Fibroblast of skin of right quadriceps (primary cell): ENCODE measurements around the gene MAPK7.

Source experiments
- DNase-seq: peaks from one replicate; pipeline ENCODE4 v3.0.0-alpha.2; 2013

Gene MAPK7

DNA sequence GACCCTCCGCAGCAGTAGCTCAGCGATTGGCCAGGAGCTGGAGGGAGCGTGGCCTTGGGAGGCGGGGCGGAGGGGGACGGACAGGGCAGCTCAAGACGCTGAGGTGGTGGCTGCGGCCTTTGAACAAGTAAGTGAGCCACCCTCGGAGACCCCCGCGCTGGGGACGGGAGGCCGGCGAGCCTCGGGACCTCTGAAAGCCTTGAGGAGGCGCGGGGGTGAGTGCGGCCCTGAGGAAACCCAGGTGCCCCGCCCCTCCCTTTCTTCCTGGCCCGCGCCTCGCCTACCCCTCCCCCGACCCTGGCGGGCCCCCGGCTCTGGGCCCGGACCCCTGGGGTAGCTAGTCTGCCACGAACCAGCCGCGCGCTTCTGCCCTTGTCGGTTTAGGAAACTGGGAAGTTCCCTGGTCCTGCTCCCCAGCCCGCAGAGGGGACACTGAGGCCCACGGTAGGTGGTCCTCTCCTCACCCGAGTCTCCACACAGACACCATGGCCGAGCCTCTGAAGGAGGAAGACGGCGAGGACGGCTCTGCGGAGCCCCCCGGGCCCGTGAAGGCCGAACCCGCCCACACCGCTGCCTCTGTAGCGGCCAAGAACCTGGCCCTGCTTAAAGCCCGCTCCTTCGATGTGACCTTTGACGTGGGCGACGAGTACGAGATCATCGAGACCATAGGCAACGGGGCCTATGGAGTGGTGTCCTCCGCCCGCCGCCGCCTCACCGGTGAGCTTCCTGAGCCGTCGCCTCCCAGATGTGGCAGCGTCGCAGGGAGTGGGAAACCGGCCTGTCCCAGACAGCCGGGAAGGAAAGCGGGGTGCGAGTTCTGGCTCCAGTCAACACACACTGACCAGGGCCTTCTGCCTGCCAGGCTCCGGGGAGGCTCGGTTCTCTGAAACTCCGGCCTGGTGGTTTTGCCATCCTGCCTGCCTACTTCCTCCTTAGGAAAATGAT is at the start of gene MAPK7:
Gene MAPK7 (plus strand): TSS at position 83 of the 945 bp plus-strand sequence. CDS start 403 bp downstream, at position 486.
- no peak for DNase-seq

GRCh38 chr17:19329136-19329535 is 49.2 kb upstream of the MAPK7 start:
- no peak for DNase-seq

DNA sequence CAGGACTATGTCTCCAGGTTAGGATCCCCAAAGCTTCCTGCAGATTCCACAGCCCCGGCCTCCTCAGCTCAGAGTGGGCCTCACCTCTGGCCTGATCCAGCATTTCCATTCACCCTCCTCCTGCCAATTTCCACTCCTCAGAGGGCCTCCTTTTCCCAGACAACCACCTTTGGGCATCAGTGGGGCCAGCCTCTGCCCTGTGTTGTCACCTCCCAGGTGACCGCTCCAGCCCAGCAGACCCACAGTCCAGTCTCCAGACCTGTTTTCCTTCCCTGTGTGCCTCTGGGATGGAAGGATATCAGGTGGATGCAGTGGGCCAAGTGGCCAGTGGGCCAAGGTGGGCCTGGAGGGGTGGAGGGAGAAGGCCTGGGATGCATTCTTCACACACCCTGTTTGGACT is 48.5 kb upstream of the MAPK7 start:
- no peak for DNase-seq

GRCh38 chr17:19330271-19330670 is 48.0 kb upstream of the MAPK7 start:
- no peak for DNase-seq

DNA sequence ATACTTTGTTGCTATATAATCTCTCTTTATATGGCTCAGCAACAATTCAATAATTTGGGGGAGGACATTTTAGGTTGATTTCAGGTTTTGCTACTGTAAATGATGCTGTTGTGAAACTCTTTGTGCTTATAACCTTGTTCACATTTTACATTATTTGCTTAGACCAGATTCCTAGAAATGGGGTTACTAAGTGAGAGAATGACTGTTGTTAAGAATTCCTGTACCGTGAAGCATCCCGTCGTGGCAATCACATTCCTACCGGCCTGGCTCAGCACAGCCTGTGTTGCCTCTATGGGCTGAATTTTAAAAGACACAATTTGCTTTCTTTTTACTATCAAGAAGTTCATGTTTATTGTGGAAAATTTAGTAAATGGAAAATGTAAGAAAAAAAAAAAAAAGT is 47.2 kb upstream of the MAPK7 start:
- peak; percentile 85 for DNase-seq

DNA sequence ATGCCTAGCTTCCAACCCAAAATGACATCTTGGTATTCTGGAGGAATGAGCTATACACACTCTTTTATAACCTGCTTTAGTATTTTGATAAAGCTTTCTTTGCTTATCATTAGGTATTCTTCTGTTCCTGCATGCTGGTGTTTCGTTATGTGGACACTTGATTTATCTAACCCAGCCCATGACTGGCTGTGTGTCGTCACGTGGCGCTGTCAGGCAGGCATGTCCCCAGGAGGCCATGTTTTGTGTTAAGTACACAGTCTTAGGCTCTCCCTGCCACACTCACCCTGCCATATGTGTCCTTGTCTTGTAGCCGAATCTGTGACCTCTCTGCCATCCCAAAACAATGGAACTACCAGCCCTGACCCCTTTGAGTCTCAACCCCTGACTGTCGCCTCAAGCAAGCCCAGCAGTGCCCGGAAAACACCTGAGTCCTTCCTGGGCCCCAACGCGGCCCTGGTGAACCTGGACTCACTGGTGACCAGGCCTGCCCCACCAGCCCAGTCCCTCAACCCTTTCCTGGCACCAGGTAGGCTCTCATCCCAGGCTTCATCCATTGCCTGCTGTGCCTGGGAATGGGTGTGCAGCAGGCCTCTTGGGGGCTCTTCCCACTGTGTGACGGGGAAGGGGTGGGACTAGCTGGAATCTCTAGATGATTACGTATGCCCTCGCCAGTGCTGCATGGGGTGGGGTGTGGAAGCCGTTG is 46.6 kb upstream of the MAPK7 start:
- DNase-seq = no peak

- DNase-seq = no peak
Observed at GRCh38 chr17:19332371-19333131, 45.7 kb upstream of the MAPK7 start.

DNA sequence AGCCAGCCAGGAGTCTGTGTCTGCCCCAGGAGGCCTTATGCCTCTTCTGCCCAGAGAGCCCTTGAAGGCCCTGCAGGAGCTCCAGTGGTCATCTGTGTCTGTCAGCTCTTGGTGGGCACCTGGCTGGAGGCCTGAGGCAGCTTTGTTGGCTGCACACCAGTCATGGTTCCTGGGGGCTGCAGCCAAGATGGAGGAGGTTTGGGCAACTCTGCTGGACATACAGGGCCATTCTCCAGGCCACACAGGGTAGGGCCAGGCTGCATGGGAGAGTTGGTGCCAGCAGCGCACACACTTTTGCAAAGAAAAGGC is 45.2 kb upstream of the MAPK7 start:
- no peak for DNase-seq

DNA sequence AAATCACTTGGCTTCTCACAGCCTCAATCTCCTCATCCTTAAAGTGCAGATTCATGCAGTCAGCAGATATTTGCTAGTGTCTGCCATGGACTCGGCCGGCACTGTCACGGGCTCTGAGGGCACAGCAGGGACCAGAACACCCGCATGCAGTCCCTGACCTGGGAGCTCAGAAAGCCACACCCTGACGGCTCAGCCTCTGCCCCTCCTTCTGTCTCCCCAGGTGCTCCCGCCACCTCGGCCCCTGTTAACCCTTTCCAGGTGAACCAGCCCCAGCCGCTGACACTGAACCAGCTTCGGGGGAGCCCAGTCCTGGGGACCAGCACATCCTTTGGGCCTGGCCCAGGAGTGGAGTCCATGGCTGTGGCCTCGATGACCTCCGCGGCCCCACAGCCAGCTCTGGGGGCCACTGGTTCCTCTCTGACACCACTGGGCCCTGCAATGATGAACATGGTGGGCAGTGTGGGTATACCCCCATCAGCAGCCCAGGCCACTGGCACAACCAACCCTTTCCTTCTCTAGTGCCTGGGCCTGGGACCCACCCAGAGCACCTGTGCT is 44.5 kb upstream of the MAPK7 start:
- DNase-seq = no peak

DNA sequence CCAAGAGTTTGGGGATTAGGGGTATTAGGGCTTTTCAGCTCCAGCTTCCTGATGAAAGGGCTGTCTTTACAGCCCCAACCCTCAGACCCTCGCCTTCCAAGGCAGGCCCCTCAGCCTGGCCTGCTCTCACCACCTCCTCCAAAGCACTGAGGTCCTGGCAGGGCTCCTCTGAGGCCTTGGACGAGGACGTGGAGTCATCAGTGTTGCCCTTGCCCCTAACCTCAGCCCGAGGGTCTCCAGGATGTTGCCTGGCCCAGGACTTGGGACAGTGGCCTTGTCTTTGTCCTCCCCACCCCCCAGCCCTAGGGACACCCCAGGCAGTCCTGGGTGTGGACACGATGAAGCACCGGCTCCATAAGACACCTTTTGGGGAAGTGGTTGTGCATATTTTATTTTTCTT is 44.0 kb upstream of the MAPK7 start:
- DNase-seq = no peak

DNA sequence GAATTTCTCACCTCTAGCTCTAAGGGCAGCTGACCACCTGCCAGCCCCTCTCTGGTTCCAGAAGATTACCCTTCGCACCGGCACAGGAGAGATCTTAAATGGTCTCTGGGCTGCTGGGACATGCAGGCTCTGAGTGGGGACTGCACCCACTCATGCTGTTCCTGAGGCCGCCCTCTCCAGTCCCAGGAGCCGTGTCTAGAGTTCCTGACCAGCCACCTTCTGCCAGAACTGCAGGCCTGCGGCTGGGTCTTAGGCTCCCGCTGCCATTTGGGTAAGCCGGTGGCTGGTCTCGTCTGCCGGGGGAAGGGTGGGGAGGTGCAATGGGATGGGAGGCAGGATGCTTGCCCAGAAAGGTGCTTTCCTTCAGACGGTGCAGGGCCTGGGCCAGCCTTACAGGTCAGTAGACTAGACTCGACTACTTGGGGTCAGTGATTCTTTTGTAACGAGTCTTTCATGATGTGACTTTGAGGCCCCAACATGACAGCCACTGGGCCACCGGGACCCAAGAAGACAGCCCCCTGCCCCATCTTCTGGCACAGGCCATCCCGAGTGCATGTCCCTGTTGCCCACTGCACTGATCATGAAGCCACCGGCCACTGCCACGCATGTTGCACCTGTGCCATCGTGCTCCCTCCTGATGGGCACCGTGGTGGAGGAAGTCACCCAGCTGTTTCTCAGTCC is 42.2 kb upstream of the MAPK7 start:
- no peak for DNase-seq

DNA sequence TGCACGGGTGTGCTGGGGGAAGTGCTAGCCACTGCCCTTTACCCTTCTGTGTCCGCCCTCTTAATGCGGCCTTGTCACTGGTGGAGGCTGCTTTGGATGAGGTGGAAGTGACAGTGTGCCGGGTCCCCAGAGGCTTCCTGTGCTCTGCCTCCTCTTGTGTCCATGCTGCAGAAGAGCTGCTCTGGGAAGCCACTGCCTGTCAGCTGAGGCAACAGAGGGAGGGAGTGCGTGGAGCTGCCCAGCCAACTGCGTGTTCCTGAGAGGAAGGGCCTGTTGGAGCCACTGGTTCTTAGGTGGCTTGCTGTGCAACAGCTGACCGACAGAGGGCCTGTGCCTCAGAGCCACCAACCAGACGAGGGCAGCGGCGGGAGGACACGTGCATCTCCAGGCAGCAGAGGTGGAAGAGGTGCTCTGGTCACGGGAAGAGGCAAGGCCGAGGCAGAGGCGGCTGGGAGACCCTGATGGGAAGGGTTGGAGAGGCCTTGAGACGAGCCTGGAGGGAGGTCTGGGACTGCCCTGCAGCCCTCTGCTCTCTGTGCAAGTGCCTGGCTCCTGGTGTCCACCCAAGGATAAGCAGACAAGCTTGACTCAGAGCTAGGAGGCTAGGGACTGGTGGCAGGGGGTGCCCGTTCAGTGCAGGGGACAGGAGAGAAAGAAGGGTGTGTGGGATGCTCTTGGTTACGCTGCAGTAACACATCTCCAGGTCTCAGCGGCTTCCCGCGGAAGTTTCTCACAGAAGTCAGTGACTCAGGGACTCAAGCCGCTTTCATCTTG is 41.2 kb upstream of the MAPK7 start:
- DNase-seq = no peak

DNA sequence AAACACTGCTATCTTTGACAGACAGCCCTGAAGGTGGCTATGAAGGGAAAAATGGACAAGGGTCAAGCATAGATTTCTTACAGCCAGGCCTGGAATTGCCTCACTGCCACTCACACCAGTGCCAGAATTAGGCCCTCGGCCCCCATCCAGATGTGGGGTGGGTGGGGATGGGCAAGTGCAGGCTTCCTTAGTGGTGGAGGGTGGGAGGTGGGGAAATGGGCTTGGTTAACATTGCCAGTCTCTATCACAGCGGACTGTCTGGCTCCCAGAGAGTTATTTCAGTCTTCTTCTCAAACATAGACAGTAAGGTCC is 40.6 kb upstream of the MAPK7 start:
- DNase-seq = no peak

DNA sequence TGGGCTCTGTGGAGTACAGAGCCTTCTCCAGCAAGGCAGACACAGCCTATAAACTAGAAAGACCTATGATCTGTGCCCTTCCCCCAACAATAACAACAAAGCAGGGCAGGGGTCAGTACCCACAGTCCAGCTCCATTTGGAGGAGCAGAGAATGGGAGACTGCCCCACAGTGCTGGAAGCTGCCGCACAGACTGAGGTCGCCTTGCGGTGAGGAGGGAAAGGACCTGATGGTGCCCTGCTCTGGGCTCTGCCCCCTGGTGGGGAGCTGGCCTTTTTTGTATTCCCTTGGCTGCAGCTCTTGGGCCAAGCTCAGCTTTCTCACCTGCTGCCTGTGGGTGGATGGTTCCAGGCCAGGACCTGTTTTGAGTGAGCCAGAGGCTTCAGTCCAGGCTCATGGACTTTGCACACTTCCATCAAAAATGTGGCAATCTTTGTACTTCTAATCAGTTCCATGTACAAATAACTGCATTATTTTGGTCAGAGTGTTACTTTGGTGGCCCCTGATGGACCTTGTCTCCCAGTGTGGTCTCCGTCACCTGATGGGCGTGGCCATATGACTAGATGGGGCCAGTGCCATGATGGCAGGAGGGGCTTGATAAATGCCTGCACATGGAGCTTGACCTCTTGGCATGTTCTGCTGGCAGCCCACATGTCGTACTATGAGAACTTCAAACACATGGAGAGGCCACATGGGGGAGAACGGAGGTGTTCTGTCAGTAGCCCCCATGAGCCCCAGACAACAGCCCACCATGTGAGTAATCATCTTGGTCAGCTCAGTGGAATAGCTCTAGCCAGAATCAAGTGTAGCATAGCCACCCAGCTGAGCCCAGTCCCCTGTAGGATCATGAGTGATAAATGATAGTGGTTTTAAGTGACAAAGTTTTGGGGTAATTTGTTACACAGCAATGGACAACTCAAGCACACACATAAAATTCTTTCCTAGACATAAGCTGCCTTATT is 40.0 kb upstream of the MAPK7 start:
- peak; percentile 28 for DNase-seq

- no peak for DNase-seq
Observed at GRCh38 chr17:19339341-19339815, 38.9 kb upstream of the MAPK7 start.

DNA sequence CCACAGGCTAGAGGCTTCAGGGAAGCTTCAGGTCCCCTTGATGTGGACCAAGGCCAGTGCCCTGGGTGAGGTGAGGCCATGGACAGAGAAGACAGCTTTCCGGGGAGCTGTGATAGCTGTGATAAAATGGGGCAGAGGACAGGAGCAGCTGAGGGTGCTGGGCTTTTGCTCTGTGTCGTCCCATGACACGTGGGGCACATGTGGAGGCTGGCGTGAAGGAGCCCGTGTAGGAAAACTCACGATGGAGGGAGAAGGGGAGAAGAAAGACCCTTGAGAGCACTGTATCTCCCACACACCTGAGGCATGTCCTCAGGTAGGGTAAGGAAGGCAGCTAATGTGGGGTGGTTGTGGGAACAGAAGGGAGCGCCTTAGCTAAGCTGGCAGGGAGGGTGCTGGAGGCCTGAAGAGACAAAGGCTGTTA is 37.1 kb upstream of the MAPK7 start:
- no peak for DNase-seq

DNA sequence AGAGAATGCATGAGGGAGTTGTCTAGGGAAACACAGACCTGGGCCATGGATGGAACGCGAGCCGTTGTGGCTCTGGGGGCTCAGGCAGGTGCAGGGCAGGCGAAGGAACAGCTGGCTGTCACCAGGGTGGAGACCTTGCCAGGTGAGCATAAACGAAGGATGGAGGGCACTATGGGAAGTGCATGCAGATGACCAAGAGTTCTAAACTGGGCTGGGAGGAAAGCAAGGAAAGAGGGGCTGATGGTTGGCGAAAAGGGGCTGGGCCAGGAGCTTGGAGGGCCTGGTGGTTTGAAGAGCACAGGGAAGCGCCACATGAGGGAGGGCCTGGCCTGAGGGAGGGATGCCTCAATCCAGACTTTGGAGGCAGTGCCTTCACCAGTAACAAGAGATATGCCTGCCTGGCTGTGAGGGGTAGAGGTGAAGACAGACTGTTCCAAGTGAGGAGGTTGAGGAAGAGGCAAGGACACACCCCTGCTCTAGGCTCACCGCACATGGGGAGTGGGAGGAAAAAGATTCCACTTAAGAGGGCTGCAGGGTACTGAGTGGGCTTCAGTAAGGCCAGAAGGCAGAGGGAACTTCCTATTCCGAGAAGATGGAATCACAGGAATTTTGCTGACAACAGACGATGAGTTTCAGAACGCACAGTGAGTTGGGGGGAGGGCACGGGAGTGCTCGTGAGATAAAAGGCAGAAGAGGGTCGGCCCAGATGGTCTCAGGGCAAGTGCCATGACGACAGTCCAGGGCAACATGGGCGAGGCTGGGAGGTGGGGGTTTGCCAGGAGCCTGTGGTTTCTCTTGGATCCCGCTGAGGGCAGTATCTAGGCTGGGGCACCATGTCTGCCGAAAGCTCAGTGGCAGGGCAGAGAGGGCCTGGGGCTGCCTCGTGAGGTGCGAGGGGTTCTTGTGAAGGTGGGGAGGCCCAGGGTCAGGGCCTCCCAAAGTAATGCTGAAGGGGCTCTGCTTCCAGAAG is 36.4 kb upstream of the MAPK7 start:
- DNase-seq = peak; percentile 54

DNA sequence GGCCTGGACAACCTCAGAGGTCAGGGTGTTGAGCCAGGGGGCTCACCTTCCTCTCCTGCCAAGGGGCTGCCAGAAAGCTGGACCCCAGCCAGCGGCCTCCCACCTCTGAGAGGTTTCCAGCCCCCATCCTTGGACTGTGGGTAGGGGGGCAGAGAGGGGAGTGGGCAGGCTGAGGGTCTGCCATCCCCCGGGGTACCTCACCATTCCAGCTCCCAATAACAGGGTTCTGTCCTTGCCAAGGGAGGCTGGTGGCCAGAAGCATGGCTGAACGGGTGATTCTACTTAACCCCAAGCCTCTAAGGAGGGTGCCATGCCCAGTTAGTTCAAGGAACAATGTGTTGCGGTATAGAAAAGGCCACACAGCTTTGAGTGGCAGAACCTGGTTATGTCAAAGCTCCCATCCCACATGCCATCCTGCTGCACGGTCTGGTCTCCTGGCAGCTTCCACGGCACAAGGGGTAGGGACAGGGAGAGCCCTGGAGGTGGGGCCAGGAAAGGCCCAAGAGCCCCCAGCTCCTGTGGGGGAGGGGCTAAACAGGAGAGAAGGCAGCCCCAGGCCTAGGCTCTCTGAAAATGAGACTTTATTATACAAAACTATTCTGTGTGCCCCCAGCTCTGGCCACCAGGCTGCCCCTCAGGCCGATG is 35.6 kb upstream of the MAPK7 start:
- DNase-seq = no peak

- DNase-seq = no peak
Observed at GRCh38 chr17:19343256-19343630, 35.1 kb upstream of the MAPK7 start.
